CD14-positive monocyte (primary cell): ENCODE results near the gene PADI6. TPM values are rescaled to one million over a fixed set of nuclear protein-coding genes. Genes with fewer than 3 reads are reported as not detected.
A peak's percentile ranks its signal among the peaks of the same experiment; 100 is the strongest.

Source experiments
- DNase-seq, 3 donors: peaks; one replicate each; pipeline ENCODE4 v3.0.0-alpha.2; 2011 to 2022
- H2AFZ ChIP-seq: 2 replicates; pipeline ENCODE4 v1.6.0; 2012; ENCODE audit warnings: mild to moderate bottlenecking, low read depth, low read length, inconsistent platforms; ENCODE audit not compliant: insufficient read depth, poor library complexity, severe bottlenecking
- H3K27ac ChIP-seq, 2 donors: 1 replicate in 1 of 2; 2 replicates in 1 of 2; pipeline ENCODE4 v1.5.1; 2012 to 2013; ENCODE audit warnings: low read length in 2 of 2, control low read depth in 1 of 2, inconsistent platforms in 1 of 2, low read depth in 1 of 2, mild to moderate bottlenecking in 1 of 2
- H3K27me3 ChIP-seq, 2 donors: one replicate each; pipeline versions ENCODE4 v1.6.0 to v1.6.1; 2011 to 2013; ENCODE audit warnings: low read length in 2 of 2; ENCODE audit not compliant: control insufficient read depth in 2 of 2, insufficient read depth in 2 of 2
- H3K36me3 ChIP-seq, 2 donors: replicated peaks in 1 of 2; 1 replicate in 1 of 2; 2 replicates in 1 of 2; pipeline versions ENCODE4 v1.5.1 to v1.6.1; 2012 to 2013; ENCODE audit warnings: low read length in 2 of 2, control low read depth in 1 of 2, inconsistent platforms in 1 of 2, mild to moderate bottlenecking in 1 of 2; ENCODE audit not compliant: insufficient read depth in 2 of 2, control insufficient read depth in 1 of 2
- H3K4me1 ChIP-seq, 2 donors: 1 replicate in 1 of 2; 2 replicates in 1 of 2; pipeline versions ENCODE4 v1.5.1 to v1.6.1; 2012 to 2013; ENCODE audit warnings: low read length in 2 of 2, control low read depth in 1 of 2, inconsistent platforms in 1 of 2, mild to moderate bottlenecking in 1 of 2, moderate library complexity in 1 of 2; ENCODE audit not compliant: insufficient read depth in 2 of 2, control insufficient read depth in 1 of 2
- H3K4me2 ChIP-seq: replicated peaks from 2 replicates; pipeline ENCODE3; 2012; ENCODE audit warnings: low read length, moderate library complexity, mild to moderate bottlenecking; ENCODE audit not compliant: poor library complexity, severe bottlenecking; ENCODE audit errors: extremely low read depth
- H3K4me3 ChIP-seq, 3 experiments: fragments of 200-600 bp in 1 of 3; sonication (generic) in 1 of 3; replicated peaks in 1 of 3; 1 replicate in 2 of 3; 2 replicates in 1 of 3; pipeline ENCODE4 v1.5.1; 2011 to 2013; ENCODE audit warnings: low read length in 3 of 3, mild to moderate bottlenecking in 3 of 3, control low read depth in 2 of 3, low read depth in 2 of 3, inconsistent platforms in 1 of 3, moderate library complexity in 1 of 3
- H3K79me2 ChIP-seq: 2 replicates; pipeline ENCODE4 v1.6.0; 2012; ENCODE audit warnings: mild to moderate bottlenecking, control low read depth, inconsistent platforms, low read length, moderate library complexity; ENCODE audit not compliant: insufficient read depth
- H3K9ac ChIP-seq: 2 replicates; pipeline ENCODE4 v1.6.0; 2017; ENCODE audit warnings: low read length, mild to moderate bottlenecking; ENCODE audit not compliant: insufficient read depth, poor library complexity, severe bottlenecking
- H3K9me3 ChIP-seq, 2 donors: replicated peaks in 1 of 2; 1 replicate in 1 of 2; 2 replicates in 1 of 2; pipeline versions ENCODE4 v1.5.1 to v1.6.1; 2012 to 2013; ENCODE audit warnings: low read length in 2 of 2, control low read depth in 1 of 2; ENCODE audit not compliant: control insufficient read depth in 1 of 2, insufficient read depth in 1 of 2
- H4K20me1 ChIP-seq: 2 replicates; pipeline ENCODE4 v1.6.0; 2012; ENCODE audit warnings: mild to moderate bottlenecking, low read length, control low read depth, moderate library complexity; ENCODE audit not compliant: insufficient read depth
- H3K27ac Mint-ChIP-seq, 7 donors: one replicate each; pipeline ENCODE4 v1.8.0; 2020; ENCODE audit warnings: mild to moderate bottlenecking in 7 of 7, mixed read lengths in 7 of 7, moderate library complexity in 6 of 7, inconsistent platforms in 2 of 7
- H3K27me3 Mint-ChIP-seq, 3 donors: one replicate each; pipeline ENCODE4 v1.8.0; 2021 to 2022; ENCODE audit warnings: low read depth in 3 of 3, mild to moderate bottlenecking in 3 of 3, mixed read lengths in 3 of 3, moderate library complexity in 3 of 3, inconsistent platforms in 1 of 3
- H3K36me3 Mint-ChIP-seq, 2 donors: one replicate each; pipeline ENCODE4 v1.8.0; 2020; ENCODE audit warnings: mixed read lengths in 2 of 2, inconsistent platforms in 1 of 2, mild to moderate bottlenecking in 1 of 2
- H3K4me1 Mint-ChIP-seq: one replicate; pipeline ENCODE4 v1.8.0; 2020; ENCODE audit warnings: mild to moderate bottlenecking, mixed read lengths
- H3K4me3 Mint-ChIP-seq, 2 donors: one replicate each; pipeline ENCODE4 v1.8.0; 2020; ENCODE audit warnings: mild to moderate bottlenecking in 2 of 2, mixed read lengths in 2 of 2, moderate library complexity in 1 of 2
- H3K9me3 Mint-ChIP-seq, 7 donors: one replicate each; pipeline ENCODE4 v1.8.0; 2020 to 2022; ENCODE audit warnings: mixed read lengths in 7 of 7, mild to moderate bottlenecking in 6 of 7, moderate library complexity in 6 of 7, inconsistent platforms in 2 of 7
- WGBS: methylation state at CpG from one replicate; pipeline ENCODE4 v1.1.5; 2013; ENCODE audit warnings: missing lambda C conversion rate; ENCODE audit not compliant: insufficient coverage; 5-methylcytosine and 5-hydroxymethylcytosine counted together
- intact Hi-C, 2 donors: fragments of 100-400 bp; cut with micrococcal nuclease; formaldehyde crosslinking; loops; one replicate each; pipeline versions ENCODE4 v1.15.0 to v1.15.1; 2023
- polyA plus RNA-seq, 3 donors: library from polyadenylated mRNA; depleted of rRNA in 1 of 3; unstranded in 2 of 3; stranded (reverse) in 1 of 3; fragments of 300-500 nt in 2 of 3; fragments of >200 nt in 1 of 3; fragmentation: Illumina TruSeq in 2 of 3; gene quantifications; 1 replicate in 2 of 3; 2 replicates in 1 of 3; pipeline ENCODE4 v1.2.3, GENCODE V29; 2012 to 2021
- TF ChIP-seq, protein P1 (sequence below): fragments of 200-600 bp; IDR thresholded peaks from one replicate; pipeline ENCODE4 v1.8.0; 2022; ENCODE audit warnings: antibody characterized with exemption, mild to moderate bottlenecking

Gene PADI6
- polyA plus RNA-seq, 3 donors, result 0.66 to 0.83 (median 0.78) TPM

DNA sequence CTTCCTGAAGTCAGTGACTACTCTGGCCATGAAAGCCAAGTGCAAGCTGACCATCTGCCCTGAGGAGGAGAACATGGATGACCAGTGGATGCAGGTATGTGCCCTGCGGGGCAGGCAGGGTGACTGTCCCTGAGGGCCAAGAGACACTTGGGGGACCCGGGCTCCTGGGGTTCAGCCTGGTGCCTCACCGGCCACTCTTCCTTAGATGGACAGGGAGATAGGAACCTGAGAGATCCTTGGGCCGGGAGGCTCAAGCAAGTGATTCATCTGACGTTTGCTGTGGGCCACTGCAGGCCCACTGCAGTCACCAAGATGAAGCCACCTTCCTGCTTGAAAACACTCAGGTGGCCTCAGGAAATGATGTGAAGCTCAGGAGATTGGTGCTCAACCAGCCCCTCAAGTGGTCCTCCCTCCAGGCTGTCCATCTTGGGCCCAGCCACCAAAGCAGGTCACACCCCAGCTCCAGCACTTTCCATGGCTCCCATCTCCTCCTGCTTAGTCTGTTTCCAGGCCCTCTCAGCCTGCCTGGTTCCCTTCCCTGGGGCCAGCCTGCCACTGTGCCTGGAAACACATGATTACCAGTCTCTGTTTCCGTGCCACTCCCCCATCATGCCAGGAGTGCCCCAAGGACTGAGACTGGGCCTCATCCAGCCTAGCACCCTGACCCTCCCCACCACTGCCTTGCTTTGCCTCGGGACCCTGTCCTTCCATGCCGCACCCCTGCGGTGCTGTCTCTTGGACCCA is 25.8 kb upstream of the PADI6 start:
- Mint-ChIP-seq H3K27me3 (no peaks in the 10 kb centered on the region), H3K27ac (peak overlapping the region in 5 of 7 donors; percentile 11 to 75 (median 41)), H3K9me3 (peaks cover 0 to 6% (median 3%) of the 10 kb centered on the region in 7 donors), H3K4me3 (no peak overlapping the region), H3K4me1 (peaks cover 3% of the 10 kb centered on the region), H3K36me3 (peaks cover 90 to 100% of the 10 kb centered on the region in 2 donors)
- Histone ChIP-seq H3K79me2 (no peaks in the 10 kb centered on the region), H3K27me3 (no peaks in the 10 kb centered on the region), H3K27ac (peak overlapping the region in 1 of 2 donors; percentile 14), H3K9ac (no peak overlapping the region), H3K4me1 (peaks cover 0 to 8% of the 10 kb centered on the region in 2 donors), H2AFZ (no peak overlapping the region), H3K4me3 (no peak overlapping the region), H4K20me1 (peaks cover 14% of the 10 kb centered on the region), H3K36me3 (peaks cover 80 to 96% of the 10 kb centered on the region in 2 donors), H3K9me3 (no peaks in the 10 kb centered on the region), H3K4me2 (no peak overlapping the region)
- TF ChIP-seq, protein P1, sequence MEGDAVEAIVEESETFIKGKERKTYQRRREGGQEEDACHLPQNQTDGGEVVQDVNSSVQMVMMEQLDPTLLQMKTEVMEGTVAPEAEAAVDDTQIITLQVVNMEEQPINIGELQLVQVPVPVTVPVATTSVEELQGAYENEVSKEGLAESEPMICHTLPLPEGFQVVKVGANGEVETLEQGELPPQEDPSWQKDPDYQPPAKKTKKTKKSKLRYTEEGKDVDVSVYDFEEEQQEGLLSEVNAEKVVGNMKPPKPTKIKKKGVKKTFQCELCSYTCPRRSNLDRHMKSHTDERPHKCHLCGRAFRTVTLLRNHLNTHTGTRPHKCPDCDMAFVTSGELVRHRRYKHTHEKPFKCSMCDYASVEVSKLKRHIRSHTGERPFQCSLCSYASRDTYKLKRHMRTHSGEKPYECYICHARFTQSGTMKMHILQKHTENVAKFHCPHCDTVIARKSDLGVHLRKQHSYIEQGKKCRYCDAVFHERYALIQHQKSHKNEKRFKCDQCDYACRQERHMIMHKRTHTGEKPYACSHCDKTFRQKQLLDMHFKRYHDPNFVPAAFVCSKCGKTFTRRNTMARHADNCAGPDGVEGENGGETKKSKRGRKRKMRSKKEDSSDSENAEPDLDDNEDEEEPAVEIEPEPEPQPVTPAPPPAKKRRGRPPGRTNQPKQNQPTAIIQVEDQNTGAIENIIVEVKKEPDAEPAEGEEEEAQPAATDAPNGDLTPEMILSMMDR, result no peak
- WGBS, result 97% methylated on average over 9 of the region's 9 CpGs
- intact Hi-C loops, result no loop called here
- no peak for DNase-seq

DNA sequence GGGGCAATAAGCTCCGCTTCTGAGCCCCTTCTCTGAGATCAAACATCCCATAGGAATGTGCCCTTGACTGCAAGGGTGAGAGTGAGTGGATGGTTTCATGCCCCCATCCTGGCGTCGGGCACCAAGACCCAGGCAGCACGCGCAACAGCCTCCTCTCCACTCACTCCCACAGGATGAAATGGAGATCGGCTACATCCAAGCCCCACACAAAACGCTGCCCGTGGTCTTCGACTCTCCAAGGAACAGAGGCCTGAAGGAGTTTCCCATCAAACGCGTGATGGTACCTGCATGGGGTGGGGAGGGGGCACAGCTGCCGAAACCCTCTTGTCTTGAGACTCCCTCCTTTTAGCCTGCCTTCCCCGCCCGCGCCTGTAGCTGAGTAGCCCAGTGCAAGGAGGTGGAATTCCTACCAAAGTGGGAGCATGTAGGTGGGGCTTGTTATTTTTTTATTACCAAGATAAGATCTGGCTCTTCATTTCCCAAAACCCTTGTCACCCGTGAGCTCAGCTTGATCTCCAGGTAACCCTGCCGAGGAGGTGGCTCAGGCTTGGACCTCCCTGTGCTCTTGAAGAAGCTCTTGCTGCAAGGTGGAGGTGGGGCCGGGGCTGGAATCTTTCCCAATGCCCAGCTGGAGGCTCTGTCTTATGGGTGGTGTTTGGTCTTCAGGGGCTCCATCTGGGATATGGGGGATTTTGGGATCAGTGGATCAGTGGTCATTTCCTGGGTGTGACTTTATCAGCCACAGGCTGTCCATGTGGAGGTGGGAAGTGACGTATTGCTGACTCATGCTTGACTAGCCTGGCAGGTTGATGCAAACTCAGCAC is 24.0 kb upstream of the PADI6 start:
- Mint-ChIP-seq H3K27ac (peak overlapping the region; percentile 3 to 79 (median 59)), H3K27me3 (peaks cover 0 to 3% (median 1%) of the 10 kb centered on the region in 3 donors), H3K36me3 (peaks cover 95 to 99% of the 10 kb centered on the region in 2 donors), H3K9me3 (peaks cover 0 to 6% (median 0%) of the 10 kb centered on the region in 7 donors), H3K4me1 (peaks cover 5% of the 10 kb centered on the region), H3K4me3 (no peak overlapping the region)
- Histone ChIP-seq H3K9me3 (no peaks in the 10 kb centered on the region), H3K36me3 (peaks cover 78 to 97% of the 10 kb centered on the region in 2 donors), H4K20me1 (peaks cover 29% of the 10 kb centered on the region), H2AFZ (no peak overlapping the region), H3K79me2 (no peaks in the 10 kb centered on the region), H3K4me3 (no peak overlapping the region), H3K27me3 (no peaks in the 10 kb centered on the region), H3K4me2 (no peak overlapping the region), H3K27ac (peak overlapping the region in 1 of 2 donors; percentile 22), H3K9ac (no peak overlapping the region), H3K4me1 (peaks cover 0 to 8% of the 10 kb centered on the region in 2 donors)
- peak in 2 of 3 donors; percentile 7 to 23 for DNase-seq
- intact Hi-C loops, result no loop called here
- 92% methylated on average over 2 of the region's 19 CpGs for WGBS
- TF ChIP-seq, protein P1, result no peak
